Peyer's patch (tissue), 4 donors: Measurements from ENCODE around the gene ACBD6. TPM values are rescaled to one million over a fixed set of nuclear protein-coding genes. Genes with fewer than 3 reads are reported as not detected.
"Not testable (repeated sequence)": the region's sequence is repeated elsewhere in the genome, so short reads cannot be mapped to it uniquely, and the experiment has no call there.

Experiments used
- DNase-seq, 3 donors: peaks; one replicate each; pipeline ENCODE4 v3.0.0-alpha.2; 2017 to 2019
- H3K27ac ChIP-seq, 4 donors: fragments of 200-600 bp; sonication (generic); one replicate each; pipeline ENCODE4 v1.5.1; 2016 to 2019
- H3K27me3 ChIP-seq, 2 donors: fragments of 200-600 bp; sonication (generic); one replicate each; pipeline ENCODE4 v1.5.1; 2019
- H3K36me3 ChIP-seq, 3 donors: fragments of 200-600 bp; sonication (generic); one replicate each; pipeline ENCODE4 v1.5.1; 2016 to 2019
- H3K4me1 ChIP-seq, 4 donors: fragments of 200-600 bp; sonication (generic); one replicate each; pipeline ENCODE4 v1.5.1; 2016 to 2019
- H3K4me3 ChIP-seq, 4 donors: fragments of 200-600 bp; sonication (generic); 1 replicate in 3 of 4; 2 replicates in 1 of 4; pipeline ENCODE4 v1.5.1; 2016 to 2019; ENCODE audit warnings: mild to moderate bottlenecking in 1 of 4
- H3K9me3 ChIP-seq, 4 donors: fragments of 200-600 bp; sonication (generic); one replicate each; pipeline ENCODE4 v1.5.1; 2016 to 2019; ENCODE audit warnings: mild to moderate bottlenecking in 1 of 4
- CTCF ChIP-seq, 6 experiments: fragments of 450-650 bp in 4 of 6; fragments of 200-600 bp in 2 of 6; sonication (generic) in 1 of 6; IDR thresholded peaks; one replicate each; pipeline ENCODE4 v1.5.1; 2017 to 2019; ENCODE audit warnings: antibody characterized with exemption in 6 of 6, mild to moderate bottlenecking in 3 of 6, moderate library complexity in 1 of 6
- POLR2A ChIP-seq, 2 donors: fragments of 450-650 bp; IDR thresholded peaks; one replicate each; pipeline ENCODE4 v1.5.1; 2017; ENCODE audit warnings: antibody characterized with exemption in 2 of 2, mild to moderate bottlenecking in 2 of 2, moderate library complexity in 2 of 2
- total RNA-seq, 4 donors: library from RNA; depleted of rRNA; stranded (reverse); fragments of >200 nt; gene quantifications; one replicate each; pipeline ENCODE4 v1.1.0, GENCODE V29; 2016

Gene ACBD6, protein sequence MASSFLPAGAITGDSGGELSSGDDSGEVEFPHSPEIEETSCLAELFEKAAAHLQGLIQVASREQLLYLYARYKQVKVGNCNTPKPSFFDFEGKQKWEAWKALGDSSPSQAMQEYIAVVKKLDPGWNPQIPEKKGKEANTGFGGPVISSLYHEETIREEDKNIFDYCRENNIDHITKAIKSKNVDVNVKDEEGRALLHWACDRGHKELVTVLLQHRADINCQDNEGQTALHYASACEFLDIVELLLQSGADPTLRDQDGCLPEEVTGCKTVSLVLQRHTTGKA
- 10 to 100 TPM; 32.2 to 56.1 (median 32.7) TPM for total RNA-seq

DNA sequence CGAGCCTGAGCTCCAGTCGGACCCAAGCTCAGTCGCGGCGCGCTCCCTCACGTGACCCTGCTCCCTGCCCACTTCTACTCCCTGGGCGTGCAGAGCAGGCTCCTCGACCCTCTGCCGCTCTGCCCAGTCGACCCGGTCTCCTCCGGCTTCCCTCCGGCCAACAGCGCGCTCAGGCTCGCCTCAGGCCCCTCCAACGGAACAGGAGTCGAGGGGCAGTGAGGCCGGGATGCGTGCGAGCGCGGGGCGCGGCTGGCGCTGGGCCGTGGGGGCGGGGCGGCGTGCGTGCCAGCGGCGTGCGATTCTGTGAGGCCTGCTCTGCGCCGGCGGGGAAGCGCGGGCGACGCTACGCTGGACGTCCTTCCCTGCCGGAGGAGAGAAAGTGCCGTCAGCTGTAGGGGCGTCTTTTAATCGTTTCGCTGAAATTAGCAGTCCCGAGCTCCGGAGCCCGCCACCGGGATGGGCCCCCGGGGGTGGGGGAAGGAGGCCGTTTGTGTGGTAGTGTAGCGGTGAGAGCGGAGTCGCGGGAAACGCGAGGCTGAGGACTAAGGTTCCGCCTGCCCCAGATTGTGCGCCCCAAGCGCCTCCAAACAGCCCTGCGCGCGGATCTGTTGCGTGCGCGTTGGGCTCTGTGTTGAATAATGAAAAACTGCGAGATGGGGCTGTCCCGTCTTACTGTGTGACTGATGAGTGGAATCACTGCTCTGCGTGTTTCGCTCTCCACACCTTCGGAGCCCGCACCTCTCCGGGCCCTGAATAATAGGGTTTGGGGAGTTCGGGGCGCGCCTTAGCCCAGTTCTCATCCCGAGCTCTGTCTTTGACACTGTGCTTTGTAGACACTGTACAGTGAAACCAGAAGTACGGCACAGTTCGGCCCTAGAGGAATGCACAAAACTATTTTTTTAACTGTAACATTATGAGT, at the start of gene ACBD6:
Gene ACBD6, minus strand, starts transcription at position 217 of the 919 bp plus-strand sequence. CDS start 311 bp downstream, outside the sequence.
- DNase-seq: peak; percentile 82 to 92 (median 90)
- H3K4me3 ChIP-seq: peak within 1 kb of the TSS; percentile 73 to 96 (median 84)
- TF ChIP-seq POLR2A (IDR thresholded peaks at IDR 0.05): peak in 1 of 2 donors; percentile 42
- peak in 4 of 6 experiments; percentile 17 to 30 (median 26) for TF ChIP-seq CTCF (IDR thresholded peaks at IDR 0.05)
- H3K4me1 ChIP-seq: peaks cover 0 to 19% (median 0%) of the 10 kb centered on the region in 4 donors
- H3K9me3 ChIP-seq: no peaks in the 10 kb centered on the region
- no peaks in the 10 kb centered on the region for H3K36me3 ChIP-seq
- H3K27ac ChIP-seq: peak within 1 kb of the TSS; percentile 85 to 91 (median 87)
- no peaks in the 10 kb centered on the region for H3K27me3 ChIP-seq

DNA sequence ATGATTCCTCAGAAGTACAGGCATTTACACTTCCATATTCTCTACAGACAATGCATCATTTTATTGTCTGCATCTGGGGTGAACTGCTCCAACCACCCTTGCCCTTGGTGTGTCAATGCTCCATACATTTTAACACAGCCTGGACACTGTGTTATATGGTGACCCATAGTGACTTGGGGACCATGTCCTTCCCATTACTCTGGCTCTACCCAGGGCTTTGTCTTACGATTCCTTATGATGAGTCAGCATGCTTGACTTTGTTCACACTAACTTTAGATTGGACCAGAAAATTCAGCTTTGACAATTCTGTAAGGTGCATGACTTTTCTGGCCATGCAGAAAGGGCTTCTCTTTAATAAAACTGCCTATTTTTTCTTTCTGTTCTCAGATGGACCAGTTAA, 49.6 kb upstream of the ACBD6 start:
- TF ChIP-seq CTCF (IDR thresholded peaks at IDR 0.05) (no peak), POLR2A (IDR thresholded peaks at IDR 0.05) (no peak)
- H3K4me1 ChIP-seq: no peaks in the 10 kb centered on the region

GRCh38 chr1:180550241-180550640, 47.9 kb upstream of the ACBD6 start:
- H3K36me3 ChIP-seq: no peaks in the 10 kb centered on the region
- no peak for TF ChIP-seq CTCF (IDR thresholded peaks at IDR 0.05)
- no peak for TF ChIP-seq POLR2A (IDR thresholded peaks at IDR 0.05)
- no peaks in the 10 kb centered on the region for H3K27me3 ChIP-seq
- H3K9me3 ChIP-seq: no peaks in the 10 kb centered on the region
- no peak overlapping the region for H3K4me3 ChIP-seq
- H3K27ac ChIP-seq: no peak overlapping the region
- DNase-seq: no peak
- no peaks in the 10 kb centered on the region for H3K4me1 ChIP-seq

More for the DNA sequence above, 49.6 kb upstream of the ACBD6 start:
- no peak for DNase-seq
- Histone ChIP-seq H3K9me3 (no peaks in the 10 kb centered on the region), H3K36me3 (no peaks in the 10 kb centered on the region), H3K27me3 (no peaks in the 10 kb centered on the region), H3K4me3 (no peak overlapping the region), H3K27ac (no peak overlapping the region)

GRCh38 chr1:180549770-180550169, 47.4 kb upstream of the ACBD6 start:
- H3K4me3 ChIP-seq, H3K27ac ChIP-seq, H3K9me3 ChIP-seq, H3K36me3 ChIP-seq, H3K4me1 ChIP-seq, H3K27me3 ChIP-seq, DNase-seq: not testable (repeated sequence)

DNA sequence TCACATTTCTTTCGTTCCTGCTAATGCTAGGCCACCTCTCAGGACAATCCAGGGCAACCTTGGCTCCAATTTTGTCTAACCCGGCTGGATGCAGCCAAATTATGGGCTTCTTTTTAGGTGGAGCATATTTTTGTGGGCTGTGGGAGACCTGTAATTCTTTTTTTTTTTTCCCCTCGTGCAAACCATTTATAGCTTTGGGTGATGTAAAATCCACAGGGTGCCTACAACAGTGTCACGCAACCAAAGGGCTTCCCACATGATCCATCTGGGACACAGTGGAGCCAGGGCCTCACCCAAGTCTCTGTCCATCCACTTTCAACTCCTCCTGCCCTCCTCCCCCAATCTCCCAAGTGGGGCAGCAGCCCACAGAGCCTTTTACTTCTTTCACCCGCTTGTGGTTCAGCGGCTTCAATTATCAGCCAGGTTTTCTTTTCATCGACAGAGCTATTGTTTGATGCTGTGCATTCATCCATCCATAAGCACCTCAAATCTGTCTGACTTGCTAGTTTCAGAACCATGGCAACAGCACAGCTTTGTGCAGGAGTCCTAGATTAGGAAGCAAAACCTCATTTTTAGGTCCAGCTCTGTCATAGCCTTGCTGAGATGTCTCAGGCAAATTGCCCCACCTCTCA, 46.4 kb upstream of the ACBD6 start:
- H3K4me3 ChIP-seq: no peak overlapping the region
- H3K9me3 ChIP-seq: no peaks in the 10 kb centered on the region
- H3K36me3 ChIP-seq: no peaks in the 10 kb centered on the region
- TF ChIP-seq CTCF (IDR thresholded peaks at IDR 0.05) (no peak), POLR2A (IDR thresholded peaks at IDR 0.05) (no peak)
- no peak for DNase-seq
- no peaks in the 10 kb centered on the region for H3K4me1 ChIP-seq
- no peaks in the 10 kb centered on the region for H3K27me3 ChIP-seq
- H3K27ac ChIP-seq: no peak overlapping the region
